HL-60 (cell line): ENCODE data around the gene MYRFL.

Experiments used
- DNase-seq, 2 experiments: peaks; one replicate each; pipeline ENCODE4 v3.0.0-alpha.2; 2010 to 2020; ENCODE audit warnings: low read depth in 1 of 2, low spot score in 1 of 2
- H3K27ac ChIP-seq: fragments of 250-450 bp; sonication (Bioruptor Pico); replicated peaks from 2 replicates; pipeline ENCODE4 v1.5.1; 2020; ENCODE audit warnings: mild to moderate bottlenecking, moderate library complexity
- H3K27me3 ChIP-seq: fragments of 250-450 bp; sonication (Bioruptor Pico); 2 replicates; pipeline ENCODE4 v1.5.1; 2021; ENCODE audit warnings: mild to moderate bottlenecking, moderate library complexity; ENCODE audit not compliant: insufficient read depth, poor library complexity, severe bottlenecking
- H3K4me3 ChIP-seq: replicated peaks from 2 replicates; pipeline ENCODE4 v1.5.1; 2011; ENCODE audit warnings: mild to moderate bottlenecking, control low read depth, low read length; ENCODE audit not compliant: insufficient read depth
- CTCF ChIP-seq: IDR thresholded peaks from one replicate; pipeline ENCODE4 v1.5.1; 2011; ENCODE audit warnings: low read length, control low read depth, inconsistent platforms; ENCODE audit not compliant: insufficient read depth
- GABPA ChIP-seq: IDR thresholded peaks from 2 replicates; pipeline ENCODE4 v1.6.1; 2012; ENCODE audit warnings: low read depth
- POLR2AphosphoS5 ChIP-seq: IDR thresholded peaks from 2 replicates; pipeline ENCODE4 v1.6.1; 2012; ENCODE audit warnings: low read depth
- REST ChIP-seq: IDR thresholded peaks from 2 replicates; pipeline ENCODE4 v1.6.1; 2012; ENCODE audit warnings: low read depth; ENCODE audit not compliant: insufficient replicate concordance
- SPI1 ChIP-seq: IDR thresholded peaks from 2 replicates; pipeline ENCODE4 v1.6.1; 2012; ENCODE audit warnings: low read depth, mild to moderate bottlenecking, borderline replicate concordance

Gene MYRFL

GRCh38 chr12:69908203-69908602, 83.2 kb downstream of the MYRFL start:
- Histone ChIP-seq H3K27ac (no peak overlapping the region), H3K27me3 (no peaks in the 10 kb centered on the region), H3K4me3 (no peak overlapping the region)
- no peak for TF ChIP-seq SPI1
- TF ChIP-seq GABPA, result no peak
- TF ChIP-seq REST, result no peak
- no peak for TF ChIP-seq CTCF
- TF ChIP-seq POLR2AphosphoS5, result no peak
- no peak for DNase-seq

- no peak for DNase-seq
- Histone ChIP-seq H3K27ac (no peak overlapping the region), H3K4me3 (no peak overlapping the region), H3K27me3 (no peaks in the 10 kb centered on the region)
- TF ChIP-seq GABPA, result no peak
- TF ChIP-seq SPI1, result no peak
- TF ChIP-seq POLR2AphosphoS5, result no peak
- TF ChIP-seq CTCF, result no peak
- no peak for TF ChIP-seq REST
Measured at GRCh38 chr12:69910694-69911093, 85.7 kb downstream of the MYRFL start.

GRCh38 chr12:69913526-69913925, 88.5 kb downstream of the MYRFL start:
- 0 out of 2 replicates have a peak, but pooled peaks have one; percentile 6 for TF ChIP-seq SPI1
- no peak for TF ChIP-seq GABPA

GRCh38 chr12:69915964-69916363, 90.9 kb downstream of the MYRFL start:
- no peak for DNase-seq
- TF ChIP-seq SPI1, result no peak
- no peak for TF ChIP-seq GABPA
- TF ChIP-seq POLR2AphosphoS5, result no peak
- no peak for TF ChIP-seq REST
- TF ChIP-seq CTCF, result no peak
- Histone ChIP-seq H3K4me3 (no peak overlapping the region), H3K27me3 (no peaks in the 10 kb centered on the region), H3K27ac (no peak overlapping the region)

More at GRCh38 chr12:69913526-69913925, 88.5 kb downstream of the MYRFL start:
- no peak for DNase-seq
- Histone ChIP-seq H3K27me3 (no peaks in the 10 kb centered on the region), H3K4me3 (no peak overlapping the region), H3K27ac (no peak overlapping the region)
